Breast epithelium (tissue), 4 donors: Measurements from ENCODE around the gene MUC16. TPM values are rescaled to one million over a fixed set of nuclear protein-coding genes. Genes with fewer than 3 reads are reported as not detected.
"Not testable (repeated sequence)": the region's sequence is repeated elsewhere in the genome, so short reads cannot be mapped to it uniquely, and the experiment has no call there.

ENCODE experiments used
- DNase-seq, 2 donors: peaks; one replicate each; pipeline ENCODE4 v3.0.0-alpha.2; 2019; ENCODE audit warnings: low spot score in 2 of 2
- H3K27ac ChIP-seq, 2 donors: fragments of 200-600 bp; sonication (generic) in 1 of 2; one replicate each; pipeline ENCODE4 v1.5.1; 2016 to 2019; ENCODE audit warnings: mild to moderate bottlenecking in 1 of 2
- H3K27me3 ChIP-seq, 2 donors: fragments of 200-600 bp; sonication (generic) in 1 of 2; one replicate each; pipeline versions ENCODE4 v1.5.1 to v1.6.0; 2017 to 2019; ENCODE audit warnings: control low read depth in 1 of 2, mild to moderate bottlenecking in 1 of 2
- H3K36me3 ChIP-seq: fragments of 200-600 bp; one replicate; pipeline ENCODE4 v1.5.1; 2019
- H3K4me1 ChIP-seq, 2 donors: fragments of 200-600 bp; sonication (generic); one replicate each; pipeline ENCODE4 v1.5.1; 2016 to 2019; ENCODE audit warnings: control low read depth in 1 of 2
- H3K4me3 ChIP-seq, 3 donors: fragments of 200-600 bp; sonication (generic); 1 replicate in 2 of 3; 2 replicates in 1 of 3; pipeline ENCODE4 v1.5.1; 2016 to 2019; ENCODE audit warnings: mild to moderate bottlenecking in 3 of 3, moderate library complexity in 2 of 3
- H3K9me3 ChIP-seq, 2 donors: fragments of 200-600 bp; sonication (generic) in 1 of 2; one replicate each; pipeline ENCODE4 v1.5.1; 2016 to 2019; ENCODE audit warnings: control low read depth in 1 of 2
- CTCF ChIP-seq, 3 donors: fragments of 450-650 bp; IDR thresholded peaks; one replicate each; pipeline ENCODE4 v1.5.1; 2016 to 2017; ENCODE audit warnings: antibody characterized with exemption in 3 of 3, mild to moderate bottlenecking in 3 of 3, moderate library complexity in 3 of 3
- POLR2A ChIP-seq: fragments of 450-650 bp; IDR thresholded peaks from one replicate; pipeline ENCODE4 v1.6.1; 2016; ENCODE audit warnings: antibody characterized with exemption, mild to moderate bottlenecking, moderate library complexity
- POLR2AphosphoS5 ChIP-seq, 3 donors: sonication (generic); formaldehyde crosslinking; IDR thresholded peaks; one replicate each; pipeline ENCODE4 v1.6.1; 2017; ENCODE audit warnings: antibody characterized with exemption in 3 of 3
- intact Hi-C: fragments of 100-400 bp; cut with DNase I; formaldehyde crosslinking; loops from one replicate; pipeline ENCODE4 v1.15.1; 2023; ENCODE audit warnings: low total_unique reads
- total RNA-seq, 3 donors: library from RNA; depleted of rRNA; stranded (reverse); fragments of >200 nt; gene quantifications; one replicate each; pipeline ENCODE4 v1.1.0, GENCODE V29; 2016

Gene MUC16
- 10 to 100 TPM in 1 of 3 donors, under 1 TPM in 2; under 0.01 to 16.2 (median 0.66) TPM for total RNA-seq

GRCh38 chr19:9009935-9010651, at the start of gene MUC16:
MUC16 (minus strand) TSS chr19:9010409.
- no peaks in the 10 kb centered on the region for H3K36me3 ChIP-seq
- no peaks in the 10 kb centered on the region for H3K4me1 ChIP-seq
- H3K9me3 ChIP-seq = no peaks in the 10 kb centered on the region
- H3K27me3 ChIP-seq = peaks cover 0 to 29% of the 10 kb centered on the region in 2 donors
- no peak for TF ChIP-seq CTCF (IDR thresholded peaks at IDR 0.05)
- TF ChIP-seq POLR2A = no peak
- no peak for TF ChIP-seq POLR2AphosphoS5 (IDR thresholded peaks at IDR 0.05)
- DNase-seq = no peak
- intact Hi-C loops = no loop called here
- H3K4me3 ChIP-seq = peak within 1 kb of the TSS in 2 of 3 donors; percentile 34 to 46
- no peak within 1 kb of the TSS for H3K27ac ChIP-seq

GRCh38 chr19:9058905-9059667, 48.9 kb upstream of the MUC16 start:
- H3K27me3 ChIP-seq = no peaks in the 10 kb centered on the region
- DNase-seq = no peak
- H3K4me3 ChIP-seq = no peak overlapping the region
- TF ChIP-seq CTCF (IDR thresholded peaks at IDR 0.05) = no peak
- TF ChIP-seq POLR2AphosphoS5 (IDR thresholded peaks at IDR 0.05) = no peak
- no peak for TF ChIP-seq POLR2A
- no peak overlapping the region for H3K27ac ChIP-seq
- intact Hi-C loops = no loop called here
- no peaks in the 10 kb centered on the region for H3K4me1 ChIP-seq
- H3K9me3 ChIP-seq = no peaks in the 10 kb centered on the region
- no peaks in the 10 kb centered on the region for H3K36me3 ChIP-seq

GRCh38 chr19:9057505-9058258, 47.5 kb upstream of the MUC16 start:
- Histone ChIP-seq H3K9me3 (no peaks in the 10 kb centered on the region), H3K27me3 (no peaks in the 10 kb centered on the region), H3K27ac (no peak overlapping the region), H3K4me3 (no peak overlapping the region), H3K36me3 (no peaks in the 10 kb centered on the region), H3K4me1 (no peaks in the 10 kb centered on the region)
- intact Hi-C loops = no loop called here
- no peak for TF ChIP-seq POLR2AphosphoS5 (IDR thresholded peaks at IDR 0.05)
- TF ChIP-seq POLR2A = no peak
- TF ChIP-seq CTCF (IDR thresholded peaks at IDR 0.05) = no peak
- DNase-seq = no peak

GRCh38 chr19:9056131-9056530, 45.9 kb upstream of the MUC16 start:
- H3K4me1 ChIP-seq, H3K9me3 ChIP-seq, H3K27ac ChIP-seq, DNase-seq, intact Hi-C loops, H3K27me3 ChIP-seq, H3K36me3 ChIP-seq, H3K4me3 ChIP-seq: not testable (repeated sequence)

GRCh38 chr19:9054765-9055164, 44.6 kb upstream of the MUC16 start:
- peak; percentile 28 to 55 for DNase-seq
- Histone ChIP-seq H3K9me3 (no peaks in the 10 kb centered on the region), H3K27ac (peak overlapping the region in 1 of 2 donors; percentile 52), H3K36me3 (no peaks in the 10 kb centered on the region), H3K4me3 (no peak overlapping the region), H3K27me3 (no peaks in the 10 kb centered on the region), H3K4me1 (no peaks in the 10 kb centered on the region)
- TF ChIP-seq CTCF (IDR thresholded peaks at IDR 0.05) (no peak), POLR2A (no peak), POLR2AphosphoS5 (IDR thresholded peaks at IDR 0.05) (no peak)
- intact Hi-C loops = loop anchor here (5.0 kb wide), 1 partner anchor 763 kb away; the partner anchor contains the start of gene FBXL12
